RWPE1 (cell line): ENCODE data around the gene POLR2F.

Source experiments
- CTCF ChIA-PET: fragments of 350-600 bp; sonication (Branson Sonifier 250); formaldehyde crosslinking; extraction: SDS; loops from one replicate; lab custom pipeline; 2021; lab: Yijun Ruan, JAX
- POLR2A ChIA-PET: fragments of 400-600 bp; formaldehyde crosslinking; extraction: SDS; loops from one replicate; lab custom pipeline; 2020; ENCODE audit warnings: antibody characterized with exemption; ENCODE audit not compliant: low non-redundant PET; lab: Yijun Ruan, JAX
- DNase-seq: peaks from one replicate; pipeline ENCODE4 v3.0.0; 2012; ENCODE audit warnings: low spot score
- H3K27ac ChIP-seq: fragments of 450-650 bp; 2 replicates; pipeline ENCODE4 v1.5.1; 2017
- TF ChIP-seq, protein P1 (sequence below): fragments of 450-650 bp; conservative IDR thresholded peaks from 2 replicates; pipeline ENCODE4 v1.5.1; 2017; ENCODE audit warnings: low read depth, mild to moderate bottlenecking

POLR2F gene

DNA sequence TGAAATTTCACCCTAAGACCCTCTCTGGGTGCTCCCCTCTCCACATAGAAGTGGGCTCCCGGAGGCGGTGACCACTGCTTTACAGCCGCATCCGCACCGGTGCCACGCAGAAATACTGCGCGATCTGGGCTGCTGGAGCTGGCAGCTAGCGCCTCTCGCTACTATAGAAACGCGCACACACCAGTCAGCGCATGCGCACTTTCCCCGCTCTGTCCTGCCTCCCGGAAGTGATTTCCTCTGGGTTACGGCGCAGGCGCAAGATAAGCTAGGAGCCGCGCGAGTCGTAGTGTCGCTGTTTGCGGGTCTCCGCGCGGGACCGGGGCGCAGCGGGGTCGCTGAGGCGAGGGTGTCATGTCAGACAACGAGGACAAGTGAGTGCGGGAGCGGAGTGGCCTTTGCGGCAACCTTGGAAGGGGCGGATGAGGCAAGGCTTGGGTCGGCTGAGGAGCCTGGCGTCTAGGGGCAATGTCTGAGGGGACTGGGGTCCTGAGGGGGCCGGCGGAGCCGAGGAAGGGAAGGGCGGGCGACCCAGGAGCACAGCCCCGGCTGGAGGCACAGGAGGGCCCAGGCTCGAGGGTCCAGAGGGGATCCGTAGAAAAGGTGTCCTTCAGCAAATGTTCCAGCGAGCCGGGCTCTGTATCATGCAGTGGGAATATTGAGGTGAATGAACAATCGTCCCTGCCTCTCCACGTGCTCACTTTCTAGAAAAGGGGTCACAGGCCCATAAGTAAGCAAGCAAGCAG is at the start of gene POLR2F, which contains the start of gene C22orf23:
TSS of gene POLR2F (plus strand) at position 263 of the 743 bp plus-strand sequence. CDS start at position 352, 89 bp downstream.
TSS of gene C22orf23 (minus strand) at position 165 of the 743 bp plus-strand sequence. CDS start 452 bp downstream, outside the sequence.
- peak within 1 kb of the TSS; percentile 67 for H3K27ac ChIP-seq
- POLR2A ChIA-PET = no interaction called here

DNA sequence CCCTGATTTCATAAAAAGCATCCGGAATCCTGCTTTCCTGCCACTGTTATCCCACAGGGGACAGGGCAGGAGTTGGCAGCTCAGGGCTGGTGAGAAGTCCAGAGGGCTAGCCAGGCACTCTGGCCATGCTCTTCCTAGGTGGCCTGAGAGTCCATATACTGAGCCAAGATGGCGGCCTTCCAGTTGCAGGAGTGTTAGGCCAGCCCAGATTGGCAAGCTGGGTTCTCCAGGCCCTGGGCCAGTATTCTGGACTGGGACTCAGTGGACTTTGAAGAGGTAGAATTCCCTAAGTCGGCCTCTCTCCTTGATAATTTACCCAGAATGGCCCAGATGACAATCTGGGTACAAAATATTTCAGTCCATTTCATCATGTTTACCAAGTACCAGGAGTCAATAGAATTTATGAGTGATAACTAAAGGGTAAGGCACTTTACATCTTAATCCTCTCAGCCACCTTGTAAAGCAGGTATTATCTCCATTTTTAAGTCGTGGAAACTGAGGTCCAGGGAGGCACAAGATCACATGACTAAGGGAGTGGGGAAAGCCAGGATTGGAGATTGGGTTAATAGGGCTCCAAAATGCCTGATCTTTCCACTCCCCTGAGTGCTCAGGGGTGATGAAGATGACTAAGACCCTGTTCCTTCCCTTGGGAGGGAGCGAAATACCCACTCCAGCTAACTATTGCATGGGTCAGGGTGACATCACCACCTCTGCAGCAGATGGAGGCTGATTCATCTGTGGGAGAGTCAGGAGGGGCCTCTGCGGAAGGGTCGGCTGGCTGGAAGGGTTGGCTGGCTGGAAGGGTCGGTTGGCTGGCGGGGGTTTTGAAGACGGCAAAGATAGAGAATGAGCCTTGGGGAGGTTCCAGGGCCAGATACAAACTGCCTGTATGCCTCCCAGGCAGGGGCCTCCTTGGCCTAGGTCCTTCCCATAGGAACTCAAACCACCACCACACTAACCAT is 48.6 kb upstream of the POLR2F start:
- peak; percentile 93 for DNase-seq
- CTCF ChIA-PET = interaction anchor here (0.6 to 1.5 kb wide), 3 partner anchors 13 to 26 kb away, joined by 3 to 8 read pairs (median 4); no protein-coding TSS in a partner anchor
- peak overlapping the region; percentile 100 for H3K27ac ChIP-seq

More for the DNA sequence above, at the start of gene POLR2F, which contains the start of gene C22orf23:
- CTCF ChIA-PET = no interaction called here
- TF ChIP-seq, protein P1, sequence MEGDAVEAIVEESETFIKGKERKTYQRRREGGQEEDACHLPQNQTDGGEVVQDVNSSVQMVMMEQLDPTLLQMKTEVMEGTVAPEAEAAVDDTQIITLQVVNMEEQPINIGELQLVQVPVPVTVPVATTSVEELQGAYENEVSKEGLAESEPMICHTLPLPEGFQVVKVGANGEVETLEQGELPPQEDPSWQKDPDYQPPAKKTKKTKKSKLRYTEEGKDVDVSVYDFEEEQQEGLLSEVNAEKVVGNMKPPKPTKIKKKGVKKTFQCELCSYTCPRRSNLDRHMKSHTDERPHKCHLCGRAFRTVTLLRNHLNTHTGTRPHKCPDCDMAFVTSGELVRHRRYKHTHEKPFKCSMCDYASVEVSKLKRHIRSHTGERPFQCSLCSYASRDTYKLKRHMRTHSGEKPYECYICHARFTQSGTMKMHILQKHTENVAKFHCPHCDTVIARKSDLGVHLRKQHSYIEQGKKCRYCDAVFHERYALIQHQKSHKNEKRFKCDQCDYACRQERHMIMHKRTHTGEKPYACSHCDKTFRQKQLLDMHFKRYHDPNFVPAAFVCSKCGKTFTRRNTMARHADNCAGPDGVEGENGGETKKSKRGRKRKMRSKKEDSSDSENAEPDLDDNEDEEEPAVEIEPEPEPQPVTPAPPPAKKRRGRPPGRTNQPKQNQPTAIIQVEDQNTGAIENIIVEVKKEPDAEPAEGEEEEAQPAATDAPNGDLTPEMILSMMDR = no peak
- peak; percentile 95 for DNase-seq

DNA sequence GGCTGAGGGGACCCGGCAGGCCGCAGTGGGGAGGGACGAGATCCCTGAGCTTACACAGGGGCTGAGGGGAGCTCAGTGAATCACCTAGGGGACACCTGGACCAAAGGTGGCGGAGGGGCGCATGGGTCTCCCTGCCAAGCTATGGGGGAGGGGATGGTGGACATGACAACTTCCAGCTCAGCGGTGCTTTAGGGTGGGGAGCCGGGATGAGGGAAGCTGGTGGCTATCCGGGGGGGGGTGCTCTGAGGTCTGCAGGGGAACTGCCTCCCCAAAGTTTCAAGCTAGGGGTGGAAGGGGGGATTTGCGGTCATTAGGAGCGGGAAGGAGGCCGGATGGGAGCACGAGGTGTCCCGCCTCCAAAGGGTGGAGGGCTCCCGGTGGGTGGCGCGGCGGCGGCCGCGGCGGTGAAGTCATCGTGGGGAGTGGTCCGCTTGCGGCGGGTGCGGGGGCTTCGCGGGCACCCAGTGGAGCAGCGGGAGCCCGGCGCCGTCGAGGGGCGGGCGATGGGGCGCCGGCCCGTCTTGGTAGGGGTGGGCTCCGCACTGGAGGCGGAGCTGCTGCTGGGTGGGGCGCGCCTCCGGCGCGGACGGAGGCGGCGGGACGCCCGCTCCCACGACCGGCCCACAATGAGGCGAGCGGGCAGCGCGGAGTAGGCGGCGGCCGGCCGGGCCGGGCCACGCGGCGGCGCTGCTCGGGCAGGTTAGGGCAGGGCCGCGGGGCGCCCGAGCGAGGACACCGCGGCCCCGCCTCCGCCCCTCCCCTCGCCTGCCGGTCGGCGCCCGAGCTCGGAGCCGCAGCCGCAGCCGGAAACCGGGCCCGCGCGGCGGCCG is 47.8 kb upstream of the POLR2F start, which contains the start of gene MICALL1:
TSS of gene MICALL1 (plus strand) at position 764 of the 830 bp plus-strand sequence. CDS start 126 bp downstream, outside the sequence.
- H3K27ac ChIP-seq = peak within 1 kb of the TSS; percentile 100
- TF ChIP-seq, protein P1 = no peak; the same call in 1 of the 2 replicates
- peak; percentile 65 for DNase-seq
- CTCF ChIA-PET = interaction anchor here (0.6 to 1.5 kb wide), 5 partner anchors 11 to 27 kb away, joined by 3 to 8 read pairs (median 4); no protein-coding TSS in a partner anchor
- POLR2A ChIA-PET = interaction anchor here (0.5 to 1.8 kb wide), 4 partner anchors 10 to 236 kb away, joined by 4 to 7 read pairs (median 5); no protein-coding TSS in a partner anchor

More for the DNA sequence above, 48.6 kb upstream of the POLR2F start:
- POLR2A ChIA-PET = interaction anchor here (0.5 to 1.8 kb wide), 4 partner anchors 9 to 236 kb away, joined by 4 to 7 read pairs (median 5); no protein-coding TSS in a partner anchor
- TF ChIP-seq, protein P1 = no peak

DNA sequence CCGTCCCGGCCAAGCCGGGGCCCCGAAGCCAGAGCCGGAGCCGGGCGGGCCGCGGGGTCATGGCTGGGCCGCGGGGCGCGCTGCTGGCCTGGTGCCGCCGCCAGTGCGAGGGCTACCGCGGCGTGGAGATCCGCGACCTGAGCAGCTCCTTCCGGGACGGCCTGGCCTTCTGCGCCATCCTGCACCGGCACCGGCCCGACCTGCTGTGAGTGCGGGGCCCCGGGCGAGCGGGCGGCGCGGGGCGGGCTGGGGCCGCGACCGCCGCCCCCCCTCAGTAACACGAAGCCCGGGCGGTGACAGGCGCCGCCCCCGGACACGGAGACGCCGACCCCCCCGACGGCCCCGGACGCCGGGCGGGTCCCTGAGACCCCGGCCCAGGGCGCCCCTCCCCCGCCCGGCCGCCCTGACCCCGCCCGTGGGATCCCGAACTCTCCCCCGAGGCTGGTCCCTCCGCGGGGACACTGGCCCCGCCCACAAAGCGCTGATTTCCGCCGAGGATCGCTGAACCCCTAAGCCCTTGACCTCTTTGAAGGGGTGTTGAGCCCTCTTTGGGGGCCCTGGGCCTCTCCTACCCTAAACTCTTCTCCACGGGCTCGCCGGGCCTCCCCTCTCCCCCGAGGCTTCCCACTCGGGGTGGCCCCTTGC is 47.0 kb upstream of the POLR2F start:
- DNase-seq = no peak
- TF ChIP-seq, protein P1 = no peak
- ChIA-PET POLR2A (interaction anchor here (1.2 to 1.8 kb wide), 2 partner anchors 10 to 11 kb away, joined by 4 to 7 read pairs; no protein-coding TSS in a partner anchor), CTCF (interaction anchor here (1.0 to 1.5 kb wide), 3 partner anchors 11 to 26 kb away, joined by 4 to 8 read pairs (median 6); no protein-coding TSS in a partner anchor)
- H3K27ac ChIP-seq = peak overlapping the region; percentile 100
